Thyroid gland (tissue), 4 donors: ENCODE results near the gene TSPAN9. TPM values are rescaled to one million over a fixed set of nuclear protein-coding genes. Genes with fewer than 3 reads are reported as not detected.

Experiments used
- DNase-seq, 2 donors: peaks; one replicate each; pipeline ENCODE4 v3.0.0-alpha.2; 2019
- H3K27ac ChIP-seq, 3 donors: fragments of 200-600 bp; sonication (generic); 1 replicate in 2 of 3; 2 replicates in 1 of 3; pipeline ENCODE4 v1.5.1; 2016 to 2019; ENCODE audit warnings: mild to moderate bottlenecking in 1 of 3, moderate library complexity in 1 of 3
- H3K27me3 ChIP-seq: fragments of 200-600 bp; sonication (generic); one replicate; pipeline ENCODE4 v1.5.1; 2019
- H3K36me3 ChIP-seq, 2 donors: fragments of 200-600 bp; sonication (generic); one replicate each; pipeline ENCODE4 v1.5.1; 2016 to 2019
- H3K4me1 ChIP-seq, 2 donors: fragments of 200-600 bp; sonication (generic); one replicate each; pipeline ENCODE4 v1.5.1; 2017 to 2019
- H3K4me3 ChIP-seq, 3 donors: fragments of 200-600 bp; sonication (generic); replicated peaks in 1 of 3; 1 replicate in 2 of 3; 2 replicates in 1 of 3; pipeline ENCODE4 v1.5.1; 2016; ENCODE audit warnings: mild to moderate bottlenecking in 1 of 3
- H3K9me3 ChIP-seq: fragments of 200-600 bp; sonication (generic); one replicate; pipeline ENCODE4 v1.5.1; 2017
- CTCF ChIP-seq, 6 experiments: fragments of 200-600 bp in 3 of 6; fragments of 450-650 bp in 3 of 6; sonication (generic) in 3 of 6; IDR thresholded peaks; one replicate each; pipeline ENCODE4 v1.5.1; 2016 to 2019; ENCODE audit warnings: antibody characterized with exemption in 6 of 6, mild to moderate bottlenecking in 2 of 6, inconsistent platforms in 1 of 6, moderate library complexity in 1 of 6
- POLR2A ChIP-seq, 2 donors: fragments of 450-650 bp; IDR thresholded peaks; one replicate each; pipeline ENCODE4 v1.6.1; 2017; ENCODE audit warnings: antibody characterized with exemption in 2 of 2, mild to moderate bottlenecking in 2 of 2, moderate library complexity in 1 of 2
- WGBS, 2 donors: methylation state at CpG; one replicate each; pipeline ENCODE4 v1.1.5; 2017; 5-methylcytosine and 5-hydroxymethylcytosine counted together
- intact Hi-C: fragments of 100-400 bp; cut with DNase I; formaldehyde crosslinking; loops from one replicate; pipeline ENCODE4 v1.15.1; 2023
- total RNA-seq, 4 donors: library from RNA; depleted of rRNA; stranded (reverse); fragments of >200 nt; gene quantifications; one replicate each; pipeline ENCODE4 v1.2.3, GENCODE V29; 2016

TSPAN9 gene
- total RNA-seq, 4 donors from 2014 or later = 26.9 to 47.5 (median 33.2) TPM

DNA sequence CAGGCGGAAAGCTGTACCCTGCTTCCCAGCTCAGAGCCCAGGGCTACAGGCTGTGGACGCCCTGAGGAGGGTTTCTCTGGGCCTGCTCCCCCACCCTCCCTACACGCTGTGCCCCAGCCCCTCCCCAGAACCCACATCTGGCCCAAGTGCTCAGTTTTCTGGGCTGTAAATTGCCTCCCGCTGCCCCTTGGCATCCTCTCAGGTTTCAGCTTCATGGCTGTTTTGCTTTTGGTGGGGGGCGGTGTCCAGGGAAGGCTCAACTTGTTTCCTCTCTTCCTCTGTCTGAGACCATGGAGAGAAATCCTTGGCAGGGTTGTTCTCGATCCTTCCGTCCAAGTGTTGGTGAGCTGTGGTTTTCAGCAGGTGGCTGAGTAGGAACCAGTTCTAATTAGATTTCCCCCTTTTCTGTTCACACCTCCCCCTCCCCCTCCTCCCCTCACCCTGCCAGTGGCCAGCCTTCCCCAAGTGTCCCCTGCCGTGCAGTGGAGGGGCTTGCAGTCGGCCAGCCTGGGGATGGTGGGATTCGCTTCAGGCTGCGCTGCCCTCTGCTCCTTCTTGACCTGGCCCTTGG lies 61.8 kb downstream of the TSPAN9 start:
- Histone ChIP-seq H3K9me3 (no peaks in the 10 kb centered on the region), H3K4me1 (peaks cover 0 to 18% of the 10 kb centered on the region in 2 donors), H3K36me3 (no peaks in the 10 kb centered on the region), H3K27me3 (no peaks in the 10 kb centered on the region), H3K4me3 (no peak overlapping the region), H3K27ac (no peak overlapping the region)
- intact Hi-C loops = loop anchor here (2.0 to 10.0 kb wide), 3 partner anchors 63 to 138 kb away; partner anchors contain the start of gene TSPAN9
- 70 to 90% methylated on average over 11 of the region's 11 CpGs for WGBS, 2 donors
- DNase-seq = no peak
- TF ChIP-seq CTCF (IDR thresholded peaks at IDR 0.05) = no peak
- no peak for TF ChIP-seq POLR2A (IDR thresholded peaks at IDR 0.05)

- no peak for DNase-seq
- no peak for TF ChIP-seq CTCF (IDR thresholded peaks at IDR 0.05)
- TF ChIP-seq POLR2A (IDR thresholded peaks at IDR 0.05) = no peak
- WGBS, 2 donors = 85 to 95% methylated on average over 7 to 8 of the region's 9 CpGs
- no peaks in the 10 kb centered on the region for H3K9me3 ChIP-seq
- H3K4me3 ChIP-seq = no peak overlapping the region
- no peaks in the 10 kb centered on the region for H3K27me3 ChIP-seq
- no peaks in the 10 kb centered on the region for H3K36me3 ChIP-seq
- H3K27ac ChIP-seq = no peak overlapping the region
- intact Hi-C loops = loop anchor here (2.0 to 10.0 kb wide), 3 partner anchors 63 to 137 kb away; partner anchors contain the start of gene TSPAN9
- H3K4me1 ChIP-seq = peaks cover 0 to 24% of the 10 kb centered on the region in 2 donors
Observed at GRCh38 chr12:3139760-3140159, 62.6 kb downstream of the TSPAN9 start.

GRCh38 chr12:3140284-3140683 lies 63.1 kb downstream of the TSPAN9 start:
- no peaks in the 10 kb centered on the region for H3K27me3 ChIP-seq
- no peaks in the 10 kb centered on the region for H3K36me3 ChIP-seq
- no peaks in the 10 kb centered on the region for H3K9me3 ChIP-seq
- intact Hi-C loops = no loop called here
- TF ChIP-seq CTCF (IDR thresholded peaks at IDR 0.05) (no peak), POLR2A (IDR thresholded peaks at IDR 0.05) (no peak)
- peaks cover 5 to 30% of the 10 kb centered on the region in 2 donors for H3K4me1 ChIP-seq
- H3K27ac ChIP-seq = no peak overlapping the region
- 82 to 92% methylated on average over 9 of the region's 9 CpGs for WGBS, 2 donors
- H3K4me3 ChIP-seq = no peak overlapping the region
- no peak for DNase-seq

GRCh38 chr12:3141339-3142321 lies 64.5 kb downstream of the TSPAN9 start:
- Histone ChIP-seq H3K9me3 (no peaks in the 10 kb centered on the region), H3K4me3 (no peak overlapping the region), H3K27ac (no peak overlapping the region), H3K4me1 (peaks cover 6 to 31% of the 10 kb centered on the region in 2 donors), H3K36me3 (no peaks in the 10 kb centered on the region), H3K27me3 (no peaks in the 10 kb centered on the region)
- intact Hi-C loops = no loop called here
- no peak for DNase-seq
- WGBS, 2 donors = 74 to 91% methylated on average over 20 to 25 of the region's 25 CpGs
- no peak for TF ChIP-seq POLR2A (IDR thresholded peaks at IDR 0.05)
- no peak for TF ChIP-seq CTCF (IDR thresholded peaks at IDR 0.05)

DNA sequence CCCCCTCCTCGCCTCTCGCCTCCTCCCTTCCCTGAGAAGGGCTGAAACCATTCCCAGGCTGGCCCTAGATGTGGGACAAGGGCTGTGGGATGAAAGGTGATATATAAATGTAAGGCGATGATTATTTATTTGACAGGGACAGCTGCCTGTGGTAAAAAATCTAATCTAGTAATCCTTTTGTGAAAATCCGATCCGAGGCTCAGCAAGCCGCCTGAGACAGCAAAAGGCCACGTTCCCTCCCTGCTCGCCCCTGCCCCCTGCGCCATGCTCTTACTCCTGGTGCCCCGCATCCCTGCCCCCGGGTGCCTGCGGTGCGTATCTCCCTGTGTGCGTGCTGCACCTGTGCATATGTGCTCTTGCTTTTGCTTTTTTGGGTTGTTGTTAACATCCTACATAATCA lies 65.2 kb downstream of the TSPAN9 start:
- DNase-seq = no peak
- H3K36me3 ChIP-seq = no peaks in the 10 kb centered on the region
- intact Hi-C loops = no loop called here
- no peak overlapping the region for H3K27ac ChIP-seq
- H3K27me3 ChIP-seq = no peaks in the 10 kb centered on the region
- no peak overlapping the region for H3K4me3 ChIP-seq
- peaks cover 6 to 26% of the 10 kb centered on the region in 2 donors for H3K4me1 ChIP-seq
- no peaks in the 10 kb centered on the region for H3K9me3 ChIP-seq
- WGBS, 2 donors = 87 to 90% methylated on average over 14 of the region's 14 CpGs
- TF ChIP-seq CTCF (IDR thresholded peaks at IDR 0.05) = no peak
- no peak for TF ChIP-seq POLR2A (IDR thresholded peaks at IDR 0.05)
